Vagina (tissue), 2 donors: ENCODE data around the gene GSTM2. TPM values are rescaled to one million over a fixed set of nuclear protein-coding genes. Genes with fewer than 3 reads are reported as not detected.

Source experiments
- DNase-seq, 2 donors: peaks; one replicate each; pipeline ENCODE4 v3.0.0-alpha.2; 2017; ENCODE audit errors: extremely low spot score in 2 of 2
- H3K27ac ChIP-seq: fragments of 200-600 bp; sonication (generic); one replicate; pipeline ENCODE4 v1.5.1; 2019
- H3K27me3 ChIP-seq: fragments of 200-600 bp; sonication (generic); one replicate; pipeline ENCODE4 v1.5.1; 2019
- H3K36me3 ChIP-seq, 2 donors: fragments of 200-600 bp; sonication (generic); one replicate each; pipeline ENCODE4 v1.5.1; 2017 to 2019
- H3K4me1 ChIP-seq: fragments of 200-600 bp; sonication (generic); one replicate; pipeline ENCODE4 v1.5.1; 2019
- H3K4me3 ChIP-seq, 2 donors: fragments of 200-600 bp; sonication (generic); 1 replicate in 1 of 2; 2 replicates in 1 of 2; pipeline ENCODE4 v1.5.1; 2016 to 2019
- H3K9me3 ChIP-seq: fragments of 200-600 bp; sonication (generic); one replicate; pipeline ENCODE4 v1.5.1; 2019
- POLR2A ChIP-seq, 2 donors: fragments of 450-650 bp; IDR thresholded peaks; one replicate each; pipeline ENCODE4 v1.6.1; 2017; ENCODE audit warnings: antibody characterized with exemption in 2 of 2, mild to moderate bottlenecking in 2 of 2, moderate library complexity in 2 of 2
- POLR2AphosphoS5 ChIP-seq, 2 donors: sonication (generic); formaldehyde crosslinking; IDR thresholded peaks; one replicate each; pipeline ENCODE4 v1.9.0; 2017; ENCODE audit warnings: antibody characterized with exemption in 2 of 2, mild to moderate bottlenecking in 2 of 2, low read depth in 1 of 2; ENCODE audit not compliant: insufficient read depth in 1 of 2
- intact Hi-C: fragments of 100-400 bp; cut with DNase I; formaldehyde crosslinking; loops from one replicate; pipeline ENCODE4 v1.15.1; 2023
- total RNA-seq: library from RNA; depleted of rRNA; stranded (reverse); fragments of >200 nt; gene quantifications from one replicate; pipeline ENCODE4 v1.2.3, GENCODE V29; 2016
- TF ChIP-seq, protein P1 (sequence below), 3 experiments: fragments of 450-650 bp in 2 of 3; fragments of 200-600 bp in 1 of 3; sonication (generic) in 1 of 3; IDR thresholded peaks; one replicate each; pipeline ENCODE4 v1.5.1; 2017 to 2019; ENCODE audit warnings: antibody characterized with exemption in 3 of 3, mild to moderate bottlenecking in 2 of 3, moderate library complexity in 2 of 3

Gene GSTM2
- total RNA-seq, 1 donor from 2014 or later, result 130 TPM

DNA sequence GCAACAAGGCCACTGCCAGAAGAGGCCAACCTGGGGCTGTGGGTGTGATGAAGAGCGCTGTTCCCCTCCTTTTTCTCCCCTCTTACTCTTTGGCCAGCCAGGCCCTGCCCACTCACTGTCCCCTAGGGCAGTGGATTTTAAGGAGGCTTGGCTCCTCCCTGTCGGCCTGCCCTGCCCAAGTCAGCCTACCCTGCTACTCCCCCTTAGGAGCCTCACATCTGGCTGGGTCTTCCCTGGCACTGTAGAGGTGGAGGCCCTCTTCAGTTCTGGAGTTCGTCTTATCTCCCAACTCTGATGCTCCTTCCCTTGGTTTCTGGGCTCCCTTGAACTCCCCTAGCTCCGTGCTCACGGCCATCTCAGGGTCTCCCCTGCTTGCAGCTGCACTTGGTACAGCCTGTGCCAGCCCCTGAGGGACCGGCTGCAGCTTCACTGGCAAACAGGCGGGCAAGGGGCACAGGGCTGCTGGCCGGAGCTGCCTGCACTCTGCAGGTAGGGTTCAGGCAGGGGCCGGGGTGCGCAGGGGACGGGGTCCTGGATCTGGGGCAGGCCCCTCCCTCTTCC lies 44.2 kb upstream of the GSTM2 start:
- DNase-seq, result no peak
- peaks cover 62% of the 10 kb centered on the region for H3K4me1 ChIP-seq

DNA sequence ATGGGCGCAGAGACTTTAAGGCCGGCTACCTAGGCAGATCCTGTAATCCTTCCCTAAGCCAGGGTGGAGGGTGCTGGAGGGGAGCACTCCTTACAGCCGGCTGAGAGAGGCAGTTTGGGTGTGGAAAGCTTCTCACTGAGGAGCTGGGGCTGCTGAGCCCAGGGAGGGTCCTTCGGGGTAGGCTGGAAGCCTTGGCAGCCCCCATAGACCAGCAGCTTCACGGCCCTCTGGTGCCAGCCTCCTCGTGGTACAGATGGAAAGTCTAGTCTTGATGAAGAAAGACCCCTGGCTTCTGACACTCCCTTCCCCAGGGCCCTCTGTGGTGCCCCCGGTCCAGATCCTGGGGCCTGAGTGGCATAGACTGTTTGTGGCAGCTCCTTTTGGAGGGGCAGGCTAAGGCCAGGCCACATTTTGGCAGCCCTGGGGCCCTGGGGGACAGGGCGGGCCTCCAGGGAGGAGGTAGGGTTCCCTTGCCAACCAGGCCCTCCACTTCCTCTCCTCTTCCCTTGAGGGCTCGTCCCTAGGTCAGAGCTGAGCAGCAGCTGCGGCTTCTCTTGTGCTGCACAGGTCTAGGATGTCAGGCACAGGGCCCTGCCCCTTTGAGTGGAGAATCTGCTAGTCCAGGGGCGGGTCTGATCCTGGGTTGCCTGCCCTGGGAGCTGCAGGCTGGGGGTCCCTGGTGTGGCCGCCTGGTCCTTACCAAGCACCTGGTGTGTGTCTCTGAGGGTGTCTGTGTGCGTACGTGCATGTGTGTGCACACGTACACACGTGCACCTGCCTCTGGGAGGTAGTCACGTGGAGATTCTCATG lies 43.5 kb upstream of the GSTM2 start:
- peaks cover 55% of the 10 kb centered on the region for H3K4me1 ChIP-seq
- DNase-seq, result no peak
- peak overlapping the region; percentile 91 for H3K27ac ChIP-seq
- peaks cover 0 to 31% of the 10 kb centered on the region in 2 donors for H3K36me3 ChIP-seq
- H3K4me3 ChIP-seq, result peak overlapping the region; percentile 15 to 35
- intact Hi-C loops, result loop anchor here (10.0 kb wide), 1 partner anchor 80 kb away; the partner anchor contains the start of gene GNAI3
- no peaks in the 10 kb centered on the region for H3K27me3 ChIP-seq
- H3K9me3 ChIP-seq, result no peaks in the 10 kb centered on the region
- TF ChIP-seq POLR2AphosphoS5 (IDR thresholded peaks at IDR 0.05; ENCODE audit: insufficient read depth in 1 of 2, low read depth in 1 of 2), result peak in 1 of 2 donors; percentile 1
- no peak for TF ChIP-seq POLR2A (IDR thresholded peaks at IDR 0.05)

More for the DNA sequence above, 44.2 kb upstream of the GSTM2 start:
- TF ChIP-seq POLR2A (IDR thresholded peaks at IDR 0.05) (no peak), POLR2AphosphoS5 (IDR thresholded peaks at IDR 0.05; ENCODE audit: insufficient read depth in 1 of 2, low read depth in 1 of 2) (peak in 1 of 2 donors; percentile 60)
- Histone ChIP-seq H3K36me3 (peaks cover 0 to 25% of the 10 kb centered on the region in 2 donors), H3K9me3 (no peaks in the 10 kb centered on the region), H3K27ac (peak overlapping the region; percentile 91), H3K4me3 (peak overlapping the region; percentile 15 to 35), H3K27me3 (no peaks in the 10 kb centered on the region)
- intact Hi-C loops, result loop anchor here (10.0 kb wide), 1 partner anchor 79 kb away; the partner anchor contains the start of gene GNAI3

DNA sequence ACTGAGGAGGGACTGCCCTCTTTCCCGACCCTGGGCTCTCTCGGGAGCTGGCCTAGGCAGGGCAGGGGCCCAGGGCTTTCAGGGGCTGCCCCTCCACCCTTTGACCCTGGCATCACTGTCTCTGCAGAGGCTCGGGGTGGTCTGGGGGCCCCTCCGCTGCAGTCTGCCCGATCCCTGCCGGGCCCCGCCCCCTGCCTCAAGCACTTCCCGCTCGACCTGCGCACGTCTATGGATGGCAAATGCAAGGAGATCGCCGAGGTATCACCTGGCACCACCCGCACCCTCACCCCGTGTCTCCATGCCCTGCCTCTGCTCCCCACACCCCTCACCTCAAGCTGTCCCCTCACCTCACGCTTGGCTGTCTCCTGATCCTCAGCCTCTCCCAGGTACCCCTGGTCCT lies 42.7 kb upstream of the GSTM2 start:
- TF ChIP-seq POLR2A (IDR thresholded peaks at IDR 0.05) (no peak), POLR2AphosphoS5 (IDR thresholded peaks at IDR 0.05; ENCODE audit: insufficient read depth in 1 of 2, low read depth in 1 of 2) (no peak)
- TF ChIP-seq, protein P1, sequence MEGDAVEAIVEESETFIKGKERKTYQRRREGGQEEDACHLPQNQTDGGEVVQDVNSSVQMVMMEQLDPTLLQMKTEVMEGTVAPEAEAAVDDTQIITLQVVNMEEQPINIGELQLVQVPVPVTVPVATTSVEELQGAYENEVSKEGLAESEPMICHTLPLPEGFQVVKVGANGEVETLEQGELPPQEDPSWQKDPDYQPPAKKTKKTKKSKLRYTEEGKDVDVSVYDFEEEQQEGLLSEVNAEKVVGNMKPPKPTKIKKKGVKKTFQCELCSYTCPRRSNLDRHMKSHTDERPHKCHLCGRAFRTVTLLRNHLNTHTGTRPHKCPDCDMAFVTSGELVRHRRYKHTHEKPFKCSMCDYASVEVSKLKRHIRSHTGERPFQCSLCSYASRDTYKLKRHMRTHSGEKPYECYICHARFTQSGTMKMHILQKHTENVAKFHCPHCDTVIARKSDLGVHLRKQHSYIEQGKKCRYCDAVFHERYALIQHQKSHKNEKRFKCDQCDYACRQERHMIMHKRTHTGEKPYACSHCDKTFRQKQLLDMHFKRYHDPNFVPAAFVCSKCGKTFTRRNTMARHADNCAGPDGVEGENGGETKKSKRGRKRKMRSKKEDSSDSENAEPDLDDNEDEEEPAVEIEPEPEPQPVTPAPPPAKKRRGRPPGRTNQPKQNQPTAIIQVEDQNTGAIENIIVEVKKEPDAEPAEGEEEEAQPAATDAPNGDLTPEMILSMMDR (IDR thresholded peaks at IDR 0.05), result no peak
- peaks cover 54% of the 10 kb centered on the region for H3K4me1 ChIP-seq
- no peaks in the 10 kb centered on the region for H3K27me3 ChIP-seq
- intact Hi-C loops, result loop anchor here (10.0 kb wide), 1 partner anchor 80 kb away; the partner anchor contains the start of gene GNAI3
- no peak for DNase-seq
- H3K36me3 ChIP-seq, result peaks cover 0 to 38% of the 10 kb centered on the region in 2 donors
- H3K9me3 ChIP-seq, result no peaks in the 10 kb centered on the region
- peak overlapping the region; percentile 91 for H3K27ac ChIP-seq
- H3K4me3 ChIP-seq, result peak overlapping the region in 1 of 2 donors; percentile 22

DNA sequence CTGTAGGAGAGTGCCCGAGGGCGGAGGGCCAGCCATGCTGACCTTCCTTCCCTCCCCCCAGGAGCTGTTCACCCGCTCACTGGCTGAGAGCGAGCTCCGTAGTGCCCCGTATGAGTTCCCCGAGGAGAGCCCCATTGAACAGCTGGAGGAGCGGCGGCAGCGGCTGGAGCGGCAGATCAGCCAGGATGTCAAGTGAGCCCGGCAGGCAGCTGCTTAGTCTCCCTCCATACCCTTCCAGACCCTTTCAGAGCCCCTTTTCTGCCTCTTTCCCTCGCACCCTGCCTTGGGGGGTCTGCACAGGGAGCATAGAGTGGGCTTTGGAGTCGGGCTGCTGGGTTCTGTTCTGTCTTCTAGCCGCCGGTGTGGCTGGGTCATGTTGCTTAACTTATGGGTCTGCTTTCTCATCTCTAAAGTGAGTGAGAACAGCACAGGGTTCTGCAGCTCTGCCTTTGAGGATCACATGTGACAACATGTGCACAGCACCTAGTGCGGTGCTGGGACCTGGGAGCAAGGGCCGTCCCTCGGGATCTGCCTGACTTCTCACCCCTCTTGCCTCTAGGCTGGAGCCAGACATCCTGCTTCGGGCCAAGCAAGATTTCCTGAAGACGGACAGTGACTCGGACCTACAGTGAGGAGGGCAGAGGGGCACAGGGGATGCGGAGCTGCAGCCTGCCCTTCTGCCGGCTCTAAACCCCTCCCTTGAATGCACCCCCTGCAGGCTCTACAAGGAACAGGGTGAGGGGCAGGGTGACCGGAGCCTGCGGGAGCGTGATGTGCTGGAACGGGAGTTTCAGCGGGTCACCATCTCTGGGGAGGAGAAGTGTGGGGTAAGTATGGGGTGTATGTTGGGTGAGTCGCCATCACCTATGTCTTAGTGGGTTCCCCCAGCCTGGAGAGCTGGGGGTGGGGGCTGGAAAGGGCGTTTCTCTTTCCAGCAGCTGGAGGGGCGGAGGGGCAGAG lies 42.0 kb upstream of the GSTM2 start:
- Histone ChIP-seq H3K4me1 (peaks cover 54% of the 10 kb centered on the region), H3K4me3 (peak overlapping the region; percentile 10 to 22), H3K36me3 (peaks cover 0 to 42% of the 10 kb centered on the region in 2 donors), H3K27me3 (no peaks in the 10 kb centered on the region), H3K9me3 (no peaks in the 10 kb centered on the region), H3K27ac (peak overlapping the region; percentile 91)
- DNase-seq, result no peak
- TF ChIP-seq POLR2AphosphoS5 (IDR thresholded peaks at IDR 0.05; ENCODE audit: insufficient read depth in 1 of 2, low read depth in 1 of 2), result peak in 1 of 2 donors; percentile 10
- TF ChIP-seq POLR2A (IDR thresholded peaks at IDR 0.05), result no peak
- intact Hi-C loops, result loop anchor here (10.0 kb wide), 1 partner anchor 81 kb away; the partner anchor contains the start of gene GNAI3

DNA sequence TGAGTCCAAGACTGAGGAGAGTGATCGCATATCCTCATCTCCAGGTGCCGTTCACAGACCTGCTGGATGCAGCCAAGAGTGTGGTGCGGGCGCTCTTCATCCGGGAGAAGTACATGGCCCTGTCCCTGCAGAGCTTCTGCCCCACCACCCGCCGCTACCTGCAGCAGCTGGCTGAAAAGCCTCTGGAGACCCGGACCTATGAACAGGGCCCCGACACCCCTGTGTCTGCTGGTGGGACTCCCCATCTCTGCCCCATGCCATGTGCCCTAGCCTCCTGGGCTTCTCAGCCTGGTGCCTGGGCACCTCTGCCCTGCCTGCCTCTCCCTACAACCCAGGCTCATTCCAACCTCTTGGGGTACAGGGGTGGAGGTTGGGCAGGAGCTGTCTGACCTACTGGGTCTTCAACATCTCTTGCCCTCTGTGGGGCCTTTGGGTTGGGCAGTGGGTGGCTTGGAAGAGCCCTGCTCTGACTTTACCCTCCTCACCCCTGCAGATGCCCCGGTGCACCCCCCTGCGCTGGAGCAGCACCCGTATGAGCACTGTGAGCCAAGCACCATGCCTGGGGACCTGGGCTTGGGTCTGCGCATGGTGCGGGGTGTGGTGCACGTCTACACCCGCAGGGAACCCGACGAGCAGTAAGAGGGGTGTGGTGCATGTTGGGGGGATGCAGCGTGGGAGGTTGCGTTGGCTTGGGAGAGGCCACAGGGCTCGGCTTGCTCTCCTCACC lies 41.0 kb upstream of the GSTM2 start:
- DNase-seq, result no peak
- Histone ChIP-seq H3K9me3 (no peaks in the 10 kb centered on the region), H3K4me3 (no peak overlapping the region), H3K4me1 (peaks cover 51% of the 10 kb centered on the region), H3K36me3 (peaks cover 0 to 51% of the 10 kb centered on the region in 2 donors), H3K27ac (no peak overlapping the region), H3K27me3 (no peaks in the 10 kb centered on the region)
- TF ChIP-seq POLR2A (IDR thresholded peaks at IDR 0.05) (no peak), POLR2AphosphoS5 (IDR thresholded peaks at IDR 0.05; ENCODE audit: insufficient read depth in 1 of 2, low read depth in 1 of 2) (no peak)
- TF ChIP-seq, protein P1 (IDR thresholded peaks at IDR 0.05), result no peak
- intact Hi-C loops, result loop anchor here (10.0 kb wide), 1 partner anchor 82 kb away; the partner anchor contains the start of gene GNAI3
